Muscle layer of duodenum (tissue), 2 donors: ENCODE measurements around the gene CYP4F3.

Source experiments
- H3K27ac ChIP-seq: one replicate; pipeline ENCODE4 v1.7.0; 2013; ENCODE audit warnings: mild to moderate bottlenecking, low read length
- H3K27me3 ChIP-seq: one replicate; pipeline ENCODE4 v1.7.0; 2013; ENCODE audit warnings: low read depth, mild to moderate bottlenecking, control low read depth, low read length
- H3K36me3 ChIP-seq, 2 donors: one replicate each; pipeline ENCODE4 v1.7.0; 2013; ENCODE audit warnings: low read length in 2 of 2, control low read depth in 1 of 2, mild to moderate bottlenecking in 1 of 2; ENCODE audit not compliant: insufficient read depth in 2 of 2, control insufficient read depth in 1 of 2
- H3K4me1 ChIP-seq, 2 donors: one replicate each; pipeline ENCODE4 v1.7.0; 2013; ENCODE audit warnings: low read length in 2 of 2, mild to moderate bottlenecking in 2 of 2, control low read depth in 1 of 2, moderate library complexity in 1 of 2; ENCODE audit not compliant: insufficient read depth in 2 of 2, control insufficient read depth in 1 of 2
- H3K4me3 ChIP-seq, 2 donors: one replicate each; pipeline ENCODE4 v1.7.0; 2013; ENCODE audit warnings: low read length in 2 of 2, low read depth in 1 of 2, mild to moderate bottlenecking in 1 of 2
- H3K9me3 ChIP-seq, 2 donors: one replicate each; pipeline ENCODE4 v1.7.0; 2013; ENCODE audit warnings: low read length in 2 of 2, control low read depth in 1 of 2, mild to moderate bottlenecking in 1 of 2; ENCODE audit not compliant: control insufficient read depth in 1 of 2
- donor health status: healthy.

The CYP4F3 gene

GRCh38 chr19:15616183-15616582 lies 24.5 kb upstream of the CYP4F3 start:
- H3K27me3 ChIP-seq: no peaks in the 10 kb centered on the region
- no peaks in the 10 kb centered on the region for H3K4me1 ChIP-seq
- H3K9me3 ChIP-seq: no peaks in the 10 kb centered on the region

GRCh38 chr19:15616627-15617270 lies 23.9 kb upstream of the CYP4F3 start:
- H3K36me3 ChIP-seq: no peaks in the 10 kb centered on the region
- no peak overlapping the region for H3K4me3 ChIP-seq
- H3K27me3 ChIP-seq: no peaks in the 10 kb centered on the region
- no peaks in the 10 kb centered on the region for H3K9me3 ChIP-seq
- H3K27ac ChIP-seq: no peak overlapping the region
- H3K4me1 ChIP-seq: no peaks in the 10 kb centered on the region

More at GRCh38 chr19:15616183-15616582, 24.5 kb upstream of the CYP4F3 start:
- no peak overlapping the region for H3K27ac ChIP-seq
- H3K36me3 ChIP-seq: no peaks in the 10 kb centered on the region
- H3K4me3 ChIP-seq: no peak overlapping the region

GRCh38 chr19:15618321-15618720 lies 22.4 kb upstream of the CYP4F3 start:
- no peaks in the 10 kb centered on the region for H3K27me3 ChIP-seq
- H3K4me1 ChIP-seq: no peaks in the 10 kb centered on the region
- no peaks in the 10 kb centered on the region for H3K36me3 ChIP-seq
- H3K27ac ChIP-seq: no peak overlapping the region
- no peak overlapping the region for H3K4me3 ChIP-seq
- no peaks in the 10 kb centered on the region for H3K9me3 ChIP-seq

- Histone ChIP-seq H3K27ac (no peak overlapping the region), H3K4me3 (no peak overlapping the region), H3K36me3 (no peaks in the 10 kb centered on the region), H3K27me3 (no peaks in the 10 kb centered on the region), H3K9me3 (no peaks in the 10 kb centered on the region), H3K4me1 (no peaks in the 10 kb centered on the region)
These were observed 18.9 kb upstream of the CYP4F3 start for GRCh38 chr19:15621801-15622200.

GRCh38 chr19:15622991-15623390 lies 17.7 kb upstream of the CYP4F3 start:
- H3K27ac ChIP-seq: no peak overlapping the region
- H3K27me3 ChIP-seq: no peaks in the 10 kb centered on the region
- no peaks in the 10 kb centered on the region for H3K4me1 ChIP-seq

GRCh38 chr19:15623711-15624318 lies 16.9 kb upstream of the CYP4F3 start:
- H3K4me3 ChIP-seq: no peak overlapping the region
- H3K4me1 ChIP-seq: no peaks in the 10 kb centered on the region
- no peak overlapping the region for H3K27ac ChIP-seq
- no peaks in the 10 kb centered on the region for H3K27me3 ChIP-seq
- H3K9me3 ChIP-seq: no peaks in the 10 kb centered on the region
- no peaks in the 10 kb centered on the region for H3K36me3 ChIP-seq

More at GRCh38 chr19:15622991-15623390, 17.7 kb upstream of the CYP4F3 start:
- no peak overlapping the region for H3K4me3 ChIP-seq
- H3K36me3 ChIP-seq: no peaks in the 10 kb centered on the region
- H3K9me3 ChIP-seq: no peaks in the 10 kb centered on the region

- H3K27ac ChIP-seq: no peak overlapping the region
- H3K27me3 ChIP-seq: no peaks in the 10 kb centered on the region
- peaks cover 0 to 3% of the 10 kb centered on the region in 2 donors for H3K4me1 ChIP-seq
- H3K9me3 ChIP-seq: no peaks in the 10 kb centered on the region
- no peaks in the 10 kb centered on the region for H3K36me3 ChIP-seq
- H3K4me3 ChIP-seq: no peak overlapping the region
These were observed 12.3 kb upstream of the CYP4F3 start for GRCh38 chr19:15628236-15629002.

GRCh38 chr19:15629003-15629880 lies 11.5 kb upstream of the CYP4F3 start:
- H3K9me3 ChIP-seq: no peaks in the 10 kb centered on the region
- H3K36me3 ChIP-seq: no peaks in the 10 kb centered on the region
- H3K4me3 ChIP-seq: no peak overlapping the region
- no peak overlapping the region for H3K27ac ChIP-seq
- H3K4me1 ChIP-seq: peaks cover 0 to 3% of the 10 kb centered on the region in 2 donors
- no peaks in the 10 kb centered on the region for H3K27me3 ChIP-seq

- H3K9me3 ChIP-seq: no peaks in the 10 kb centered on the region
- no peak overlapping the region for H3K4me3 ChIP-seq
- H3K27ac ChIP-seq: no peak overlapping the region
- H3K4me1 ChIP-seq: peaks cover 0 to 3% of the 10 kb centered on the region in 2 donors
- no peaks in the 10 kb centered on the region for H3K27me3 ChIP-seq
- no peaks in the 10 kb centered on the region for H3K36me3 ChIP-seq
These were observed 8.9 kb upstream of the CYP4F3 start for GRCh38 chr19:15631817-15632216.

GRCh38 chr19:15633082-15633835 lies 7.4 kb upstream of the CYP4F3 start:
- Histone ChIP-seq H3K27me3 (no peaks in the 10 kb centered on the region), H3K9me3 (no peaks in the 10 kb centered on the region), H3K36me3 (no peaks in the 10 kb centered on the region), H3K27ac (no peak overlapping the region), H3K4me3 (no peak overlapping the region), H3K4me1 (peaks cover 0 to 3% of the 10 kb centered on the region in 2 donors)
